ENCODE data around the gene NADSYN1. TPM values are rescaled to one million over a fixed set of nuclear protein-coding genes. Genes with fewer than 3 reads are reported as not detected.

The NADSYN1 gene
- total RNA-seq, 1 experiment from 2014 or later, result 35.5 TPM

- no peaks in the 10 kb centered on the region for H3K9me3 ChIP-seq (ENCODE audit: low read depth, low read length, poor library complexity, severe bottlenecking)
- no TSS peak for BruUV-seq (replicated peaks)
- no peaks in the 10 kb centered on the region for H3K4me1 ChIP-seq (ENCODE audit: insufficient read depth, low read length, poor library complexity, severe bottlenecking)
- intact Hi-C loops (cut with micrococcal nuclease; ENCODE audit: unreplicated experiment), result no loop called here
- CTCF ChIA-PET, result no interaction called here
- no peaks in the 10 kb centered on the region for H3K36me3 ChIP-seq (ENCODE audit: insufficient read depth, low read length, poor library complexity, severe bottlenecking)
- no peak overlapping the region for H3K27ac ChIP-seq (ENCODE audit: low read depth, low read length, poor library complexity, severe bottlenecking)
- TF ChIP-seq, protein P1, sequence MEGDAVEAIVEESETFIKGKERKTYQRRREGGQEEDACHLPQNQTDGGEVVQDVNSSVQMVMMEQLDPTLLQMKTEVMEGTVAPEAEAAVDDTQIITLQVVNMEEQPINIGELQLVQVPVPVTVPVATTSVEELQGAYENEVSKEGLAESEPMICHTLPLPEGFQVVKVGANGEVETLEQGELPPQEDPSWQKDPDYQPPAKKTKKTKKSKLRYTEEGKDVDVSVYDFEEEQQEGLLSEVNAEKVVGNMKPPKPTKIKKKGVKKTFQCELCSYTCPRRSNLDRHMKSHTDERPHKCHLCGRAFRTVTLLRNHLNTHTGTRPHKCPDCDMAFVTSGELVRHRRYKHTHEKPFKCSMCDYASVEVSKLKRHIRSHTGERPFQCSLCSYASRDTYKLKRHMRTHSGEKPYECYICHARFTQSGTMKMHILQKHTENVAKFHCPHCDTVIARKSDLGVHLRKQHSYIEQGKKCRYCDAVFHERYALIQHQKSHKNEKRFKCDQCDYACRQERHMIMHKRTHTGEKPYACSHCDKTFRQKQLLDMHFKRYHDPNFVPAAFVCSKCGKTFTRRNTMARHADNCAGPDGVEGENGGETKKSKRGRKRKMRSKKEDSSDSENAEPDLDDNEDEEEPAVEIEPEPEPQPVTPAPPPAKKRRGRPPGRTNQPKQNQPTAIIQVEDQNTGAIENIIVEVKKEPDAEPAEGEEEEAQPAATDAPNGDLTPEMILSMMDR (conservative IDR thresholded peaks at IDR 0.05; ENCODE audit: low read depth, low read length), result no peak
- no peak for TF ChIP-seq EZH2 (IDR thresholded peaks at IDR 0.05; ENCODE audit: borderline replicate concordance, low read depth, low read length, poor library complexity, severe bottlenecking)
- no peak overlapping the region for H3K4me3 ChIP-seq (ENCODE audit: low read depth, low read length, poor library complexity, severe bottlenecking)
- H3K27me3 ChIP-seq (replicated peaks; ENCODE audit: insufficient read depth, low read depth, low read length, poor library complexity), result no peaks in the 10 kb centered on the region
- POLR2A ChIA-PET (ENCODE audit: low non-redundant PET), result no interaction called here
- DNase-seq (ENCODE audit: low spot score), result no peak
Observed at GRCh38 chr11:71407356-71407755, 45.6 kb upstream of the NADSYN1 start.

- no TSS peak for BruUV-seq (replicated peaks)
- Histone ChIP-seq H3K36me3 (ENCODE audit: insufficient read depth, low read length, poor library complexity, severe bottlenecking) (no peaks in the 10 kb centered on the region), H3K27ac (ENCODE audit: low read depth, low read length, poor library complexity, severe bottlenecking) (no peak overlapping the region), H3K4me3 (ENCODE audit: low read depth, low read length, poor library complexity, severe bottlenecking) (no peak overlapping the region), H3K4me1 (ENCODE audit: insufficient read depth, low read length, poor library complexity, severe bottlenecking) (no peaks in the 10 kb centered on the region), H3K27me3 (replicated peaks; ENCODE audit: insufficient read depth, low read depth, low read length, poor library complexity) (no peaks in the 10 kb centered on the region), H3K9me3 (ENCODE audit: low read depth, low read length, poor library complexity, severe bottlenecking) (no peaks in the 10 kb centered on the region)
- intact Hi-C loops (cut with micrococcal nuclease; ENCODE audit: unreplicated experiment), result no loop called here
- ChIA-PET POLR2A (ENCODE audit: low non-redundant PET) (no interaction called here), CTCF (interaction anchor here (0.6 kb wide), 1 partner anchor 209 kb away, joined by 3 read pairs; no protein-coding TSS in a partner anchor)
- DNase-seq (ENCODE audit: low spot score), result no peak
- TF ChIP-seq EZH2 (IDR thresholded peaks at IDR 0.05; ENCODE audit: borderline replicate concordance, low read depth, low read length, poor library complexity, severe bottlenecking), result no peak
- TF ChIP-seq, protein P1 (conservative IDR thresholded peaks at IDR 0.05; ENCODE audit: low read depth, low read length), result no peak
Observed at GRCh38 chr11:71408826-71409225, 44.2 kb upstream of the NADSYN1 start.

DNA sequence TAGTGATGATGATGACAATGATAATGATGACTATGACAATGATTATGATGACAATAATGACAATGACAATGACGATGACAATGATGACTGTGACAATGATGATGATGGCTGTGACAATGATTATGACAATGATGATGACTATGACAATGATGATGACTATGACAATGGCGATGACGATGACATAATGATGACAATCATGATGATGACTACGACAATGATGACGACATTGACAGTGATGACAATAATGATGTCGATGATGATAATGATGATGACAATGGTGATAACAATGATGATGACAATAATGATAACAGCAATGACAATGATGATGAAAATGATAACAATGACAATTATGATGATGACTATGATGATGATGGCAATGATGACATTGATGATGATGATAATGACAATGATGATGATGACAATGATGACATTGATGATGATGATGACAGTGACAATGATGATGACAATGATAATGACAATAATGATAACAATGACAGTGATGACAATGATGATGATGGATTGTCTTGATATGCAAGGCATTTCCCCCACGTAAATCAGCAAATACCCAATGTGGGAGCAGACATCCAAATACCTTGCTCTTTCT lies 42.5 kb upstream of the NADSYN1 start:
- BruUV-seq (replicated peaks), result no TSS peak
- intact Hi-C loops (cut with micrococcal nuclease; ENCODE audit: unreplicated experiment), result no loop called here

More for the DNA sequence above, 42.5 kb upstream of the NADSYN1 start:
- H3K4me3 ChIP-seq (ENCODE audit: low read depth, low read length, poor library complexity, severe bottlenecking), result no peak overlapping the region
- DNase-seq (ENCODE audit: low spot score), result no peak
- H3K4me1 ChIP-seq (ENCODE audit: insufficient read depth, low read length, poor library complexity, severe bottlenecking), result no peaks in the 10 kb centered on the region
- no peak overlapping the region for H3K27ac ChIP-seq (ENCODE audit: low read depth, low read length, poor library complexity, severe bottlenecking)
- no peaks in the 10 kb centered on the region for H3K36me3 ChIP-seq (ENCODE audit: insufficient read depth, low read length, poor library complexity, severe bottlenecking)
- H3K27me3 ChIP-seq (replicated peaks; ENCODE audit: insufficient read depth, low read depth, low read length, poor library complexity), result no peaks in the 10 kb centered on the region
- no peaks in the 10 kb centered on the region for H3K9me3 ChIP-seq (ENCODE audit: low read depth, low read length, poor library complexity, severe bottlenecking)
- ChIA-PET CTCF (no interaction called here), POLR2A (ENCODE audit: low non-redundant PET) (no interaction called here)
- TF ChIP-seq EZH2 (IDR thresholded peaks at IDR 0.05; ENCODE audit: borderline replicate concordance, low read depth, low read length, poor library complexity, severe bottlenecking), result no peak
- TF ChIP-seq, protein P1 (conservative IDR thresholded peaks at IDR 0.05; ENCODE audit: low read depth, low read length), result no peak
